ENCODE results near the gene TRMU. TPM values are rescaled to one million over a fixed set of nuclear protein-coding genes. Genes with fewer than 3 reads are reported as not detected.
"Not testable (repeated sequence)": the region's sequence is repeated elsewhere in the genome, so short reads cannot be mapped to it uniquely, and the experiment has no call there.

The TRMU gene
- total RNA-seq, 5 donors from 2014 or later (not counting 1 experiment from before 2014, with no cell fraction given): 62.8 to 92.1 (median 77.5) TPM

DNA sequence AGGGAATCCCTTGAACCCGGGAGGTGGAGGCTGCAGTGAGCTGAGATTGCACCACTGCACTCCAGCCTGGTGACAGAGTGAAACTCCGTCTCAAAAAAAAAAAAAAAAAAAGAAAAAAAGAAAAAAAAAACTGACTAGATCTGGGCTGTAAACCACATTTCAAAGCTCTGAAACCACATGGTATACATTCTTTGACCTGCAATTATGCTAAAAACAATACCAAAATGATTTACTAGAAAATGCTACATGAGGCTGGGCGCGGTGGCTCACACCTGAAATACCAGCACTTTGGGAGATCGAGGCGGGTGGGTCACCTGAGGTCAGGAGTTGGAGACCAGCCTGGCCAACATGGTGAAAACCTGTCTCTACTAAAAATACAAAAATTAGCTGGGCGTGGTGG lies 68.4 kb downstream of the TRMU start:
- peak in 1 of 35 experiments; percentile 33 for DNase-seq
- H3K4me1 ChIP-seq (ENCODE audit: control insufficient read depth in 1 of 2, extremely low read depth in 1 of 2, insufficient read depth in 2 of 2, low read length in 2 of 2): peaks cover 0 to 28% of the 10 kb centered on the region in 2 experiments
- H3K36me3 Mint-ChIP-seq; ATAC-seq (replicated peaks in 1 of 4); H3K9me3 Mint-ChIP-seq; H3K4me3 ChIP-seq (ENCODE audit: control insufficient read depth in 1 of 2, extremely low read depth in 1 of 2, low read length in 1 of 2); H3K27ac ChIP-seq (ENCODE audit: low read length); H3K27me3 Mint-ChIP-seq; H3K9me3 ChIP-seq; H3K27me3 ChIP-seq (replicated peaks in 1 of 2; ENCODE audit: control insufficient read depth in 2 of 2, extremely low read depth in 1 of 2, insufficient read depth in 2 of 2, low read length in 1 of 2); H3K27ac Mint-ChIP-seq; H3K4me3 Mint-ChIP-seq; H3K36me3 ChIP-seq (ENCODE audit: control insufficient read depth in 2 of 2, extremely low read depth in 1 of 2, insufficient read depth in 1 of 2, low read length in 1 of 2): not testable (repeated sequence)
- peaks cover 0 to 15% (median 7%) of the 10 kb centered on the region in 3 donors for H3K4me1 Mint-ChIP-seq
- ChIA-PET POLR2A (interaction anchor here in 1 of 2 donors (0.6 kb wide), 1 partner anchor 233 kb away, joined by 3 read pairs; no protein-coding TSS in a partner anchor), CTCF (interaction anchor here in 1 of 2 donors (0.6 to 0.7 kb wide), 2 partner anchors 36 to 140 kb away, joined by 4 to 6 read pairs; no protein-coding TSS in a partner anchor)
- WGBS (ENCODE audit: insufficient coverage): 64% methylated on average over 2 of the region's 7 CpGs

DNA sequence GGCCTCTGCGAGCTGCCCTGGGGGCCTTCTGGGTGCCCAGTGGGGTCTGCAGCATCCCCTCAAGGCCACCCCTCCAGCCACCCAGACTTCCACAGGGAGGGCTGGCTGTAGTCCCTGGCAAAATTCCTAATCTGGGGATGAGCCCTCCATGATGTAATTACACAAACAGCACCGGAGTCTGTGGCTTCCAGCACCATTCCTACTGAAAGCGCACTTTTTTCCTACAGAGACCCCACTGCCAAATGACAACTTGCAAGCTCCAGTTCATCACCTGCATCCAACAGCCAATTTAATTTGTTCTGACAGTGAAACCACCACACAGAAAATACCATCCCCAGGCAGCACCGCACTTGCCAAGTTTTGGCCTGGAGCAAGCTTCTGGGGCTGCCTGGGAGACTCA lies 70.4 kb downstream of the TRMU start:
- POLR2A ChIA-PET: no interaction called here
- H3K36me3 Mint-ChIP-seq: no peaks in the 10 kb centered on the region
- H3K9me3 ChIP-seq: no peaks in the 10 kb centered on the region
- ATAC-seq (replicated peaks in 1 of 4) (no peak), DNase-seq (no peak)
- H3K9me3 Mint-ChIP-seq: no peaks in the 10 kb centered on the region
- H3K4me3 ChIP-seq (ENCODE audit: control insufficient read depth in 1 of 2, extremely low read depth in 1 of 2, low read length in 1 of 2): no peak overlapping the region
- CTCF ChIA-PET: no interaction called here
- H3K4me3 Mint-ChIP-seq: no peak overlapping the region
- no peaks in the 10 kb centered on the region for H3K27me3 Mint-ChIP-seq
- H3K36me3 ChIP-seq (ENCODE audit: control insufficient read depth in 2 of 2, extremely low read depth in 1 of 2, insufficient read depth in 1 of 2, low read length in 1 of 2): no peaks in the 10 kb centered on the region
- H3K4me1 Mint-ChIP-seq: peaks cover 0 to 11% (median 5%) of the 10 kb centered on the region in 3 donors
- 97% methylated on average over 3 of the region's 4 CpGs for WGBS (ENCODE audit: insufficient coverage)
- peaks cover 0 to 14% of the 10 kb centered on the region in 2 experiments for H3K27me3 ChIP-seq (replicated peaks in 1 of 2; ENCODE audit: control insufficient read depth in 2 of 2, extremely low read depth in 1 of 2, insufficient read depth in 2 of 2, low read length in 1 of 2)
- H3K4me1 ChIP-seq (ENCODE audit: control insufficient read depth in 1 of 2, extremely low read depth in 1 of 2, insufficient read depth in 2 of 2, low read length in 2 of 2): peaks cover 0 to 19% of the 10 kb centered on the region in 2 experiments
- no peak overlapping the region for H3K27ac Mint-ChIP-seq
- no peak overlapping the region for H3K27ac ChIP-seq (ENCODE audit: low read length)

DNA sequence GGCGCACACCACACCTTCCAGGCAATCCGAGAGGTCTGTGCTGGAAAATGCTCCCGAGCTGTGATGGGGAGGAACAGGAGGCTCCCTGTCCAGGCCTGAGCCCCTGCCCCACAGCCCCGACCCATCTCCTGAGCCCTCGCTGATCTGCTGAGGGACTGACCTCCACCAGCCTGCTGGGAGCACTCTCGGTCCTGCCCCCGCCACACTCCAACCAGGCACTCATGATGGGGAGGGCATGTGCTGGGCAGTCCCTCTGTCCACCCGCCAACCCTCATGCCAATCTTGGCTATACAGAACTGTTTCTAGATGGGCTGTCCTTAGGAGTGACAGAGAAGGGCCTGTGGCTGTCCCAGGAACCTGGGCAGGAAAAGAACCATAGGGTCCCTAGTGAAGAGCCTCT lies 70.8 kb downstream of the TRMU start:
- Mint-ChIP-seq H3K4me1 (peaks cover 0 to 11% (median 5%) of the 10 kb centered on the region in 3 donors), H3K27ac (no peak overlapping the region), H3K4me3 (no peak overlapping the region), H3K27me3 (no peaks in the 10 kb centered on the region), H3K36me3 (no peaks in the 10 kb centered on the region), H3K9me3 (no peaks in the 10 kb centered on the region)
- ATAC-seq (replicated peaks in 1 of 4) (no peak), DNase-seq (no peak)
- Histone ChIP-seq H3K36me3 (ENCODE audit: control insufficient read depth in 2 of 2, extremely low read depth in 1 of 2, insufficient read depth in 1 of 2, low read length in 1 of 2) (no peaks in the 10 kb centered on the region), H3K27ac (ENCODE audit: low read length) (no peak overlapping the region), H3K27me3 (replicated peaks in 1 of 2; ENCODE audit: control insufficient read depth in 2 of 2, extremely low read depth in 1 of 2, insufficient read depth in 2 of 2, low read length in 1 of 2) (peaks cover 0 to 17% of the 10 kb centered on the region in 2 experiments), H3K9me3 (no peaks in the 10 kb centered on the region), H3K4me1 (ENCODE audit: control insufficient read depth in 1 of 2, extremely low read depth in 1 of 2, insufficient read depth in 2 of 2, low read length in 2 of 2) (peaks cover 0 to 18% of the 10 kb centered on the region in 2 experiments), H3K4me3 (ENCODE audit: control insufficient read depth in 1 of 2, extremely low read depth in 1 of 2, low read length in 1 of 2) (no peak overlapping the region)
- 85% methylated on average over 7 of the region's 8 CpGs for WGBS (ENCODE audit: insufficient coverage)
- ChIA-PET CTCF (no interaction called here), POLR2A (no interaction called here)

DNA sequence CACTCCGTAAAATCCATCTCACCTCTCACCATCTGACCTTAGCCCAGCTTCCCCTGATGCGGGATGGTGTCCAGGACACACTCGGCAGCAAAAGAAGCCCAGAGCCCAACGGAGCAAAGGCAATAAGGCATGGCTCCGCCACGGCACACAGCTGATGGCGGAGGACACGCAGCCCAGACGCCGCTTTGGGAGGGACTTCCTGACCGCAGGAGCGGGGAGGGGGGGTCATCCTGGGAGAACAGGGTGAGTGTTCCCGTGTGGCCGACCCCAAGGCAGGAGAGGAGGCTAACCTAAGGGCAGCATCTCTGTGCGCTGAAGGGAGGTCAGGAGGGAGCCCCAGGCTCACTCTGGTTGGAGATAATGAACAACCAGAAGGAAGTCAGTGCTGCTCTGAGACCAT lies 71.3 kb downstream of the TRMU start:
- H3K9me3 Mint-ChIP-seq: no peaks in the 10 kb centered on the region
- ChIA-PET CTCF (no interaction called here), POLR2A (no interaction called here)
- H3K4me3 Mint-ChIP-seq: no peak overlapping the region
- H3K36me3 ChIP-seq (ENCODE audit: control insufficient read depth in 2 of 2, extremely low read depth in 1 of 2, insufficient read depth in 1 of 2, low read length in 1 of 2): no peaks in the 10 kb centered on the region
- peaks cover 0 to 15% of the 10 kb centered on the region in 2 experiments for H3K4me1 ChIP-seq (ENCODE audit: control insufficient read depth in 1 of 2, extremely low read depth in 1 of 2, insufficient read depth in 2 of 2, low read length in 2 of 2)
- no peak overlapping the region for H3K4me3 ChIP-seq (ENCODE audit: control insufficient read depth in 1 of 2, extremely low read depth in 1 of 2, low read length in 1 of 2)
- no peak for DNase-seq
- ATAC-seq (replicated peaks in 1 of 4): no peak
- H3K9me3 ChIP-seq: no peaks in the 10 kb centered on the region
- H3K27me3 ChIP-seq (replicated peaks in 1 of 2; ENCODE audit: control insufficient read depth in 2 of 2, extremely low read depth in 1 of 2, insufficient read depth in 2 of 2, low read length in 1 of 2): peaks cover 0 to 21% of the 10 kb centered on the region in 2 experiments
- no peaks in the 10 kb centered on the region for H3K36me3 Mint-ChIP-seq
- 89% methylated on average over 12 of the region's 15 CpGs for WGBS (ENCODE audit: insufficient coverage)
- no peaks in the 10 kb centered on the region for H3K27me3 Mint-ChIP-seq
- peaks cover 0 to 11% (median 5%) of the 10 kb centered on the region in 3 donors for H3K4me1 Mint-ChIP-seq
- no peak overlapping the region for H3K27ac Mint-ChIP-seq
- no peak overlapping the region for H3K27ac ChIP-seq (ENCODE audit: low read length)

Other genes with a start within 250 kb of the TRMU start
- gene PPARA, start 185.2 kb upstream of the TRMU start, total RNA-seq: 10 to 100 TPM; 11.0 to 22.2 (median 19.6) TPM
- gene CDPF1, start 85.4 kb upstream of the TRMU start, total RNA-seq: 10 to 100 TPM in 3 of 5 donors, 1 to 10 TPM in 2; 5.8 to 15.3 (median 11.5) TPM
- gene PKDREJ, start 72.4 kb upstream of the TRMU start, total RNA-seq: not detected
- 10 to 100 TPM in 2 of 5 donors, 1 to 10 TPM in 3; 6.8 to 21.6 (median 9.5) TPM for gene TTC38, start 67.7 kb upstream of the TRMU start, total RNA-seq
- gene GTSE1, start 38.8 kb upstream of the TRMU start, total RNA-seq: 1 to 10 TPM in 1 of 5 donors, under 1 TPM in 4; 0.44 to 1.3 (median 0.61) TPM
- 1 to 10 TPM; 1.1 to 2.7 (median 1.6) TPM for gene CELSR1, start 201.9 kb downstream of the TRMU start, total RNA-seq

Measured in T-cell (primary cell).